HG02642 (cell line): Measurements from ENCODE around the gene CD180.

ENCODE experiments used
- ATAC-seq: cut with Tn5 transposase; IDR thresholded peaks from one replicate; pipeline ENCODE4 v1.9.1; 2021; ENCODE audit warnings: mild to moderate bottlenecking; ENCODE audit not compliant: unreplicated experiment, poor library complexity

The CD180 gene

DNA sequence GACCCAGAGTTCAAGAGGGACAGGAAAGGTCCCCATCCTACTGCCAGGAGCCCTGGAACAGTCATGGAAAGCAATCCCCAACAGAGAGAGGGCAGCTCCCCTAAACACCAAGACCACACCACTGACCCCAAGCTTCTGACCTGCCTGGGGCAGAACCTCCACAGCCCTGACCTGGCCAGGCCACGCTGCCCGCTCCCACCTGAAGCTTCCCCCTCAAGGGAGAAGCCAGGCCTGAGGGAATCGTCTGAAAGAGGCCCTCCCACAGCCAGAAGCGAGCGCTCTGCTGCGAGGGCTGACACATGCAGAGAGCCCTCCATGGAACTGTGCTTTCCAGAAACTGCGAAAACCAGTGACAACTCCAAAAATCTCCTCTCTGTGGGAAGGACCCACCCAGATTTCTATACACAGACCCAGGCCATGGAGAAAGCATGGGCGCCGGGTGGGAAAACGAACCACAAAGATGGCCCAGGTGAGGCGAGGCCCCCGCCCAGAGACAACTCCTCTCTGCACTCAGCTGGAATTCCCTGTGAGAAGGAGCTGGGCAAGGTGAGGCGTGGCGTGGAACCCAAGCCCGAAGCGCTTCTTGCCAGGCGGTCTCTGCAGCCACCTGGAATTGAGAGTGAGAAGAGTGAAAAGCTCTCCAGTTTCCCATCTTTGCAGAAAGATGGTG is 31.6 kb downstream of the CD180 start:
- ATAC-seq: no peak

DNA sequence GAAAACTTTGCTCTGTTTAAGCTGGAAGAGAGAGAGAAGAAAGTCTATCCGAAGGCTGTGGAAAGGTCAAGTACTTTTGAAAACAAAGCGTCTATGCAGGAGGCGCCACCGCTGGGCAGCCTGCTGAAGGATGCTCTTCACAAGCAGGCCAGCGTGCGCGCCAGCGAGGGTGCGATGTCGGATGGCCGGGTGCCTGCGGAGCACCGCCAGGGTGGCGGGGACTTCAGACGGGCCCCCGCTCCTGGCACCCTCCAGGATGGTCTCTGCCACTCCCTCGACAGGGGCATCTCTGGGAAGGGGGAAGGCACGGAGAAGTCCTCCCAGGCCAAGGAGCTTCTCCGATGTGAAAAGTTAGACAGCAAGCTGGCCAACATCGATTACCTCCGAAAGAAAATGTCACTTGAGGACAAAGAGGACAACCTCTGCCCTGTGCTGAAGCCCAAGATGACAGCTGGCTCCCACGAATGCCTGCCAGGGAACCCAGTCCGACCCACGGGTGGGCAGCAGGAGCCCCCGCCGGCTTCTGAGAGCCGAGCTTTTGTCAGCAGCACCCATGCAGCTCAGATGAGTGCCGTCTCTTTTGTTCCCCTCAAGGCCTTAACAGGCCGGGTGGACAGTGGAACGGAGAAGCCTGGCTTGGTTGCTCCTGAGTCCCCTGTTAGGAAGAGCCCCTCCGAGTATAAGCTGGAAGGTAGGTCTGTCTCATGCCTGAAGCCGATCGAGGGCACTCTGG is 32.6 kb downstream of the CD180 start:
- ATAC-seq: no peak

DNA sequence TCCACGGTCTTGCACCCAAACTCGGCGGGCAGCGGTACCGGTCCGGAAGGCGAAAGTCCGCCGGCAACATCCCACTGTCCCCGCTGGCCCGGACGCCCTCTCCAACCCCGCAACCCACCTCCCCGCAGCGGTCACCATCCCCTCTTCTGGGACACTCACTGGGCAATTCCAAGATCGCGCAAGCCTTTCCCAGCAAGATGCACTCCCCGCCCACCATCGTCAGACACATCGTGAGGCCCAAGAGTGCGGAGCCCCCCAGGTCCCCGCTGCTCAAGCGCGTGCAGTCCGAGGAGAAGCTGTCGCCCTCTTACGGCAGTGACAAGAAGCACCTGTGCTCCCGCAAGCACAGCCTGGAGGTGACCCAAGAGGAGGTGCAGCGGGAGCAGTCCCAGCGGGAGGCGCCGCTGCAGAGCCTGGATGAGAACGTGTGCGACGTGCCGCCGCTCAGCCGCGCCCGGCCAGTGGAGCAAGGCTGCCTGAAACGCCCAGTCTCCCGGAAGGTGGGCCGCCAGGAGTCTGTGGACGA is 33.3 kb downstream of the CD180 start:
- no peak for ATAC-seq

DNA sequence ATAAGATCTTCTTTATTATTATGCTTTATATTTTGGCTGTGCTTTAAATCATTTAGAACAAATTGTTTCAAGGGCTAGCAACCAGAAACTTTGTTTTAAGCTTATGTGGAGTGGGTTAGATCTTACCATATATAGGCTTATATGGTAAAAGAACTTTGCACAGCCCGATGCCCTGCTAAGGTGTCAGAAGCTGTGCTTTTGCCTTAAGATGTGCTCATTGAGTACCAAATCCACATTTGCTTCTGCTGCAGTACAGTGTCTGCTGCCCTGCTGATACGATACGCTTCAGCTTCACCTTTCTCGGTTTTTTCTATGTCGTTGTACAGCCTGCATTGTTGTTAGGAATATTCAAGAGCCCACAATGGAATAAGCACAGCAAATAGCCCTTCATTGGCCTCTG is 34.8 kb downstream of the CD180 start:
- no peak for ATAC-seq

- no peak for ATAC-seq
Observed at GRCh38 chr5:67160985-67161384, 35.6 kb downstream of the CD180 start.

DNA sequence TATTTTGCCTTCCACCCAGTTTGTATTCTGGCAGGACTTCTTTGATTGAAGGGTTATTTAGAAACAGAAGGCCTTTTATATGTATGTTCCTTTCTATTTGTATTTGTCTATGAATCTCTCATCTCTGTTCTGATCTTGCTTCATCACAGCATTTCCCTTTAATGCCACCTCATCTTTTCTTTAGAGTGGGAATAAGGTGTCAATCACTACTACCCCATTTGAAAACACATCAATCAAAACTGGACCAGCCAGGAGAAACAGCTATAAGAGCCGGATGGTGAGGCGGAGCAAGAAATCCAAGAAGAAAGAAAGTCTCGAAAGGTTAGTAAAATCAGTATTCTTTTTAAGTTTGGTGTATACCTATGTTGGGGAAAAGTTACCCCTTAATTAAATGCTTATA is 36.3 kb downstream of the CD180 start:
- ATAC-seq: no peak

GRCh38 chr5:67156976-67157583 is 39.5 kb downstream of the CD180 start:
- peak; percentile 58 for ATAC-seq

- ATAC-seq: no peak
Observed at GRCh38 chr5:67154556-67155206, 41.9 kb downstream of the CD180 start.

DNA sequence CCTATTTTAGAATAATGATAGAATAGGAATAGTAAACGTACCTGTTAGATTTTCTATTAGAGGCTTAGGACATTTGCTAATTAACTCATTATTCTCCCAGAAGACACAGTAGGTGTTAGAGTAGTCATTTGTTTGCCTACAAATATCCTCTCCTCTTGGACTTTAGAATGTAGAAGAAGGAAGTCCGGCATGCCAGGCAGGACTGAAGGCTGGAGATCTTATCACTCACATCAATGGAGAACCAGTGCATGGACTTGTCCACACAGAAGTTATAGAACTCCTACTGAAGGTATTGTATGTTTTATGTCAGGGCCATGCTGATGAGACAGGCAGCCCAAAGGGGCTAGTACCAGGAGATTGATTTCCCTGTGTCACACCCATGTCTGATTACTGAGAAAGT is 43.3 kb downstream of the CD180 start:
- no peak for ATAC-seq

- ATAC-seq: no peak
Observed at GRCh38 chr5:67152400-67152799, 44.2 kb downstream of the CD180 start.

DNA sequence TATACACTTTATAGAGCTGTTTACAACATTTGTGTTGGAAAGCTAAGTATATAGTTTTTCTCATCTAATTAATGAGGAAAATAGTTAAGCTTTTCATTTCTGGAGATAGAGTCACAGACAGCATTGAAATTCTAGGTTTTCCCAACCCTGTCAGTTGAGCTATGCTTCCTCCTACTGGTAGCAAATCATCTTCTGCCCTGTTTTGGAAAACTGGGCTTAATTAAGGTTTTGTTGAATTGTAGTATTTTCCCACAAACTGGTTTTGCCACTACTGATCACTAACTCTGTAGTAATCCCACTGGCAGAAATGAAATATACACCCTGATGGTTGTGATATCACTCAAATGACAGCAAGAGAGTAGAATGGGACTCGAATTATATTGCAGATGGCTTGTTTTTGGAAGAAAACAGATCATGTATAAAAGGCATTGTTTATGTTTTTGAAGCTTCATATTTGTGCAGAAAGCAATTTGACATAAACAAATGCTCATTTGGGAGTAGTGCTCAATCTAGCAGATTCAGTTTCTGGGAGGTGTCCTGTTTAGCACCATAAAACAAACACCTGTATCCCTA is 46.6 kb downstream of the CD180 start:
- ATAC-seq: no peak

- ATAC-seq: no peak
Observed at GRCh38 chr5:67149057-67149950, 47.3 kb downstream of the CD180 start.

GRCh38 chr5:67147760-67148159 is 48.8 kb downstream of the CD180 start:
- ATAC-seq: no peak

- no peak for ATAC-seq
Observed at GRCh38 chr5:67146981-67147380, 49.6 kb downstream of the CD180 start.

- no peak for ATAC-seq
Observed at GRCh38 chr5:67146574-67146973, 50.0 kb downstream of the CD180 start.

DNA sequence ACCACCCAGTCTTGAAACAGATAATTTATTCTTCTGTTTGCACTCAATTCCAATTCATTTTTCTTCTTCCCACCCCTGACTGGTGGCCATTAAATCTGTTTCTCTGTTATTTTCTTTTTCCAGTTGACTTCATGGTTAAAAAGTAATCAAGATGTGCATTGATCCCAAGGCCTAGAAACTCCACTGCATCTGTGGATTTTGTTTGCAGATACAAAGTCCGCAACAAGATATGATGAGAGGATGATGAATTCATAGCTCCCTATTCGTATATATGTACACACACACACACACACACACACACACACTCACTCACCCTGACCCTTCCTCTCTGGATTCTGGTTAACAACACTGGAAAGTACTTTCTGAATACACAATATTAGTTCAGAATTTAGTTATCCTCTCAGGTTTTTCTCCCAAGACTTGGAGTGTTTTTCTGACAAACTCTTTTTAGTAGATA is 52.4 kb downstream of the CD180 start:
- no peak for ATAC-seq

DNA sequence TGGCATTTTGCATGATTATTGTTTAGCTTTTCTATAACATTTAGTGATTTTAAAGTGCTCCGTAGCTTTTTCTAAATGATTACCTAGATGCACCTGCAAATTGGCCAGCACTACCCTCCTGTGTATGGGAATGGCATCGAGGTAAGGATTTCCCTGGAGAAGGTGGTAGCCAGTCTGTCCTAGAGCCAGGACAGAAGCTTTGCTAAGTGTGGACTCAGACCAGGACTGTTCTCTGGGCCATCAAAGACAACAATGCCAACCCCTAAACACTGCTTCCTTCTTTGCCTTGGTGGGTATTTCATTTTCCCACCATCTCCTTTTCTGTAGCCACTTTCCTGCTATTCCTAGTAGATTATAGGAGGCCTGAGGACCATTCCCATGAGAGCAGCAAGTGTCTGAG is 53.0 kb downstream of the CD180 start:
- ATAC-seq: no peak

DNA sequence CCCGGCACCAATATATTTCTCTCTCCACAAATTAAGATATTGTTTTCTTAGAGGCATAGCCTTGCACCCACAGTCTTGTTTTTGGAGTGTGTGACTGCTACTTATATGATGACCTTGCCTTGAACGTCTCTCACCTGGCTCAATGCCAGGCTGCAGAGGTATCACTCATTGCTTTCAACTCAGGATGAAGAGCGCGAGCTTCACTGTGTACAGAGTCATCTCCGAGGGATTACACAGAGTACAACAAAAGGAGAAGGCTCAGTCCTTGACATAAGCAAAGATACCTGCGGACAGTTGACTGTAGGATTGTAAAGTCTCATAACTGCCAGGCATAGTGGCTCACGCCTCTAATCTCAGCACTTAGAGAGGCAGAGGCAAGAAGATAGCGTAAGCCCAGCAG is 53.8 kb downstream of the CD180 start:
- no peak for ATAC-seq

GRCh38 chr5:67141644-67142043 is 55.0 kb downstream of the CD180 start:
- no peak for ATAC-seq

DNA sequence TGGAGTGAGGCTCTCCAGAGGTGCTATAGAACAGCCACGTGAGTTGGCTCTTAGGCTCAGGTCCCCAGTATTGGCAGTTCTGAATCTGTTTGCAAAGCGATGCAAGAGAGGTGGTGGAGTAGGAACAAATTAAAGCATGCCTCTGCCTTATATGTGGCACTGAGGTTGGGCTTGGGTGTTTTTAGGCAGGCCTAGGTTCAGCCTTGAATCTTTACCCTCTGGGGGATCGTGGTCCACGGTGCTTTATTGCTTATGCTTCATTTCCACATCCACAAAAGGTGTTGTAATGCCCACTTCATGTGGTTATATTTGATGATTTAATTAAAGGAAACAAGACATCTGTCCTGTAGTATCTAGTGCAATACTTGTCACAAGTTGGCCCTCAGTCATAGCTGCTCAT is 56.2 kb downstream of the CD180 start:
- ATAC-seq: no peak
